GM18870 (cell line): ENCODE data around the gene TAF4.

Experiments
- ATAC-seq: cut with Tn5 transposase; IDR thresholded peaks from one replicate; pipeline ENCODE4 v1.9.1; 2021; ENCODE audit warnings: moderate library complexity; ENCODE audit not compliant: unreplicated experiment

Gene TAF4

DNA sequence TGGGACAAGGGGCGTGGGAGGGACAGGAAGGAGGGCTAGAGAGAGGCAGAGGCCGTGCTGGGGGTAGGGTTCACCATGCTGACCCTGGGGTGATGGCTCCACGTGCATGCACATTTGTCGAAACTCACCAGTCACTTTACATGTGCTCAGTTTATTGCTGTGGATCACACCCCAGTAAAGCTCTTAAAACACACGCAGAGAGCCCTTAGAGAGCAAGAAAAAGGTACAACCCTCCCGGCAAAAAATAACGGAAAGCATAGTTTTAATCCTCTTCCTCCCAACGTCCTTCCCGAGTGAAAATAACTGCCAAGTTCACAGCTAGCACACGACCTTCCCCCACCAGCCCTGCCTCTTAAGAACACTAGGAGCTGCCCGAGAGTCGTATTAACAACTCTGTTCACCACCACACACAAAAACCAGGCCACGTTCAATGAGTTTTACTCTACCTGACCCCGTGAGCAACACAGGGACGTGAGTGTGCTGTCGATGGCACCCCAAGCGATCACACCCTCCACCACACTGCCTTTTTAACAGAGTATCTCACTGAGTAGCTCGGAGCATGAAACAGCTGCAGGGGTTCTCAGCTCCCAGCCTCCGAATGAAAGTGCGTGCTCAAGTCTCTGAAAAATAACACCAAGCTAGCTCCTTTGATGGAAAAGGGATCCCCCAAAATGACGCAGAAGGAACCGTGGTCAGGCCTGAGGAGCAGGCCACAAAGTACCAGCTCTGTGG is 39.7 kb downstream of the TAF4 start:
- no peak for ATAC-seq

DNA sequence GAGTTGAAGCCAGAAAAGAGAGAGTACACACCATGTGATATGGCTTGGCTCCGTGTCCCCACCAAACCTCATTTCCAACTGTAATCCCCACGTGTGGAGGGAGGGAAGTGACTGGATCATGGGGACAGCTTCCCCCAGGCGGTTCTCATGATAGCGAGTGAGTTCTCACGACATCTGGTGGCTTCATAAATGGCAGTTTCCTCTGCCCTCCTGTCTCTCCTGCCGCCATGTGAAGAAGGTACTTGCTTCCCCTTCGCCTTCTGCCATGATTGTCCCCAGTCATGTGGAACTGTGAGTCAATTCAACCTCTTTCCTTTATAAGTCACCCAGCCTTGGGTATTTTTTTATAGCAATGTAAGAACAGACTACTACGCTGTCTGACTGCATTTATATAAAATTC is 40.3 kb downstream of the TAF4 start:
- no peak for ATAC-seq

GRCh38 chr20:62023935-62024334 is 41.7 kb downstream of the TAF4 start:
- no peak for ATAC-seq

- ATAC-seq = no peak
These were observed 43.0 kb downstream of the TAF4 start for GRCh38 chr20:62022575-62023139.

- ATAC-seq = no peak
These were observed 43.8 kb downstream of the TAF4 start for GRCh38 chr20:62021793-62022385.

DNA sequence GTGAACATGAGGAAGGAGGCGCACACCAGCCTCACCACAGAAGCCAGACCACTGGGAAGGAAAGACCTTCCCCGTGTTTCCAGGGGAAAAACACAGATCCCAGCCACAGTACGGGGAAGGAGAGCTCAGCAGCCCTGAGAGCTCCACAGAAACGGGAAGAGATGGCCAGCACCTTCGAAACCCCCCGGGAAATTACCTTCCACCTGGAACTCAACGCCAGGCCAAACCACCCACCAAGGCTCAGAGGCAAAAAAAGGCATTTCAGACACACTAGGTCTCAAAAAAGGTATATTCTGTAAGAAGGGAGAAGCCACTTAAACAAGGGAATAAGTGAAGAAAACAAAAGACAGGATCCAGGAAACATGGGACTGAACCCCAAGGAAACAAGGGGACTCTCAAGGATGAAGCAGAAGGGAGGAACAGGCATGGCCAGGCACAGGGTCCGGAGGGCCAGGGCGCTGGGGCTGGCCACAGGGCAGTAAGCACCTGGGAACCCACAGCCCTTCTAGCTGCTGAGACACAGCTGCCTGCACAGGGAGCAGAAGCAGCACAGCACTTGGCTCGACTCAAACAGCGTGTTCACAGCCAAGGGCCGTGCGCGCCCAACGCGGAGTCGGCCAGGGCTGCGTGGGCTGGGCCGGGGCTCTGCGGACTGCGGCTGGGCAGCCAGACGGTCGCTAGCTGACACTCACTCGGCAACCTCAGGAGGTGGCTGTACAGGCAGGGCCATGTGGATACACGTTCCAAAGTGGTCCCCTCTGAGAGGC is 44.6 kb downstream of the TAF4 start:
- ATAC-seq = no peak

GRCh38 chr20:62019881-62020492 is 45.7 kb downstream of the TAF4 start:
- ATAC-seq = no peak

DNA sequence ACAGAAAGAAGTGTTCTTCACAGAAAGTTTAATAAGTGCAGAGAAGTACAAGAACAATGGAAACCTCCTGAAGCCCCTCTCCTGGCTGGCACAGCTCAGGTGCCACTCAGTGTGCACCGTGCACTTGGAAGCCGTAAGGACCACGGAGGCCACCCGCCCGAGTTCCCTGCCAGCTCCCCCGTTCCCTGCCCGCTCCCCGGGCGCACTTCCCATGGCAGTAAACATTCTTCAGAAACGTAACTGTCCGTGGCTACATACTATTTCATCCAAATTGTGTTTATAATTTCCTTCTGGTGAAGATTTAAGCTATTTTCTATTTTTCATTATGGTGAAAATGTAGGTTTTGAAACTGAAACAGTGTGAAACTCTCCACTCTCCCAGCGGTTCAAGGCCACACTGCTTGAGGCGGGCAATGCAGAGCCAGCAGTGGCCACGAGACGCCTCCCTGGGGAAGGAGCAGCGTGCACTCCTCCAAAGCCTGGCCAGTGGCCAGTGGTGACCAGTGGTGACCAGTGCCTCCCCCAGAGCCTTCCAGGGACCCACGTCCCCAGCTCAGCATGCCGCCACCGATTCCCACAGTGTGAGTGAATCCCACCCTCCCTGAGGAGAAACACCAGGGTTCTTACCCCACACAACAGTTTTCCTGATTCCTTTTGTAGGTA is 46.4 kb downstream of the TAF4 start:
- no peak for ATAC-seq

DNA sequence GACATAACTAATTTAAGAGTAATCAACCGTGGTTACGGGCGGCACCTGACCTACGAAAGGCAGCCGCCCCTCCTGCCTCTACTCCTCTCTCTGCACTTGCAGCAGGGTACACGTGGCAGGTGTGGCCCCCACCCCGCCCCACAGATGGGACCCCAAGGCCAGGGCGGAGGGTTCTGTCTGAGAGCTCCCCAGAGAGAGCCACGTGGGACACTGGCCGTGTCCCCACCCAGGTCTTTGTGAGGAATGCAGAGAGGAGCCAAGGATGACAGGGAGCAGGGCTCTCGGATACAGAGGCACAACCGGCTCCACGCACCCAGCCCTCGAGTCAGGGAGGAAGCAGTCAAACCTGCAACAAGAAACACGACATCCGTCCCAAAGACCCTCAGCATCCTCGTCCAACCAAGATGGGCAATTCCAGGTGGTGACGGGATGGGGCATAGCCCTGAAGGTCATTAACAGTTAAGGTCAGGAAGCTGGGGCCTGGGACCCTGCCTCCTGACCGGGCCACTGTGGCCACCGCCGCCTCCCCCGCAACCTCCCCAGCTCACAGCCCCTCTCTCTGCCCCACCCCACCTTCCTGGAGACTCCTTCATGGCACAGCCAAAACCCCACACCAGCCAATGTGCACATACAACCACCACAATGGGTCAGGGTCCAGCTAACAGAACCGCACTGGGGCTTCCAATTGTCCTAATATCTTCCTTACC is 47.1 kb downstream of the TAF4 start:
- no peak for ATAC-seq

GRCh38 chr20:62015540-62016288 is 50.0 kb downstream of the TAF4 start:
- no peak for ATAC-seq

DNA sequence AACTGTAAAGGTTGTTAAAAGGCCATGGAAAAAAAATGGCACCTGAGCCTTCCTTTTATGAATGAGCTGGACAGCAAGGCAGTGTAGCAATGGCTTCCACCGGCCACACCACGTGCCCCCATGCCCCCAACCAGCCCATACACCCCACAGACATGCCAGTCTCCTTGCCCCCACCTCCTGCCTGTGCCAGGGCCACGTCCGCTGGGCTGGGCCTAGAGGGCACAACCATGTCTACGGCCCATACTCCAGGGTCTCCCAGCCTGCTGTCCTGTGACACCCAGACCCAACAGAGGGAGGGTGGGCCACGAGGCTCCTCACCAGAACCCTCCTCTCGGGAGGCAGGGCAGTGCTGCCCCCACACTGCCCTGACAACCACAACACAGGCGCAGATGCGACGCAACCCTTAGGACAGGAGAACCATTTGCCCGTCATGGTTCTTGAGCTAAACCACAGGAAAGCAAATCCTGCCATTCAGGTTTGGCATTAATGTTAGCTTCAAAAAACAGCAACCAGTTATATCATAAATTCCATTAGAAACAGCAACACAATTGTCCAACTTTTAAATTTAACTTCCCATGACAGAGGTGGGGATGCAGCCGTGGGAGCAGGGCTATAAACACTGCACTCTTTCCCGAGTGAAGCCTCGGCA is 50.7 kb downstream of the TAF4 start:
- ATAC-seq = no peak

DNA sequence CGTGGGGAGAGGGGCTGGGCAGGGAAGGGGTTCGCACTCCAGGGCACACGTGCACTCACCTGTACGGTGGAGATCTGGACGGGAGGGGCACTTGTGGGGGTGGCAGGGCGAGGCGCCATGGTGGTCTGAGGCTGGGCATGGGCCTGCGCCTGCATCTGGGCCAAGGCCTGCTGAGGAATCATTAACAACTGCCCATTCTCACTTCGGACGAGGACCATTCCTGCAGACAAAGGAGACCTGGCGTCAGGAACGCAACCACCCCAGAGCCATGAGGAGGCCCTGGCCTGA is 51.2 kb downstream of the TAF4 start:
- no peak for ATAC-seq

DNA sequence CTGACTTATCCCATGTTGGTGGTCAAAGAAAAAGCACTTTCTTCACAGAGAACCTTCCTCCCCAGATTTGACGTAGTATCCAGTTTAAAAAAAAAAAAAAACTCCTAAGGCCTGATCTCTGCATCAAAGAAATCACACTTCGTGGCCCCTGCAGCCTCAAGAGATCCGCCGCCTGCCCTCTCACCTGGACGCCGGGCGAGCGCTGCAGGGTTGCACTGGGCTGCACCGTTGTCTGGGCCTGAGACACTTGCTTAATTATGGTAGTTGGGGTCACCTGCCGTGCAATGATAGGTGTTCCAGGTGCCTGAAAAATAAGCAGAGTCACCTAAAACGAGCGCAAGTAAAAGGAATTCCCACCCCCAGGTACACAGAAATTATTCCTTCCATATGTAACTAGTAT is 53.0 kb downstream of the TAF4 start:
- no peak for ATAC-seq

DNA sequence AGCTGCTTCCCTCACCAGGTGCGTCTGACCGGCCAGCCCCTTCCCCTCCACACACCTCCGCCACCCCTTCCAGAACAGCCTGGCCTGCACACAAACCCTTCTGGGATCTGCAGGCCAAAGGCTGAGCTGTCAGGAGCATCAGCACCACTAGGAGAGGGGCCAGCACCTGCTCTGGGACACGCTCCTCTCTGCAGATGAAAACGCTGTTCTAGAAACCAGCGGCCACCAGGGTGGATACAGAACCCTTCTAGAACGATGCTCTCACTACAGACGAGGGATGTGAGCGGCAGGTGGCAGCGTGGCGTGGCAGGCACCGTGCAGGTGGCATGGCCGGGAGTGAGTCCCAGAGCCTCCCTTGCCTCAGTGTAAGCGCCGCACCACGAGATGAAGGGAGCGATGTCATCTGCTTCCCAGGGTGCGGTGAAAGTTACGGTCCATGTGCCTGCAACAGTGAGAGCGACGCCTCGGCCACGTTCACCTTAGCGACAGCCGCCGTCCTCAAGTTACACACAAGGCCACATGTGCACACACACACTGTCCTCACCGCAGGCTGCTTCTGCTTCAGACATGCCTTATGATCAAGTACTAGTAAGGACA is 53.6 kb downstream of the TAF4 start:
- no peak for ATAC-seq

GRCh38 chr20:62011403-62011790 is 54.3 kb downstream of the TAF4 start:
- no peak for ATAC-seq

GRCh38 chr20:62010551-62011402 is 54.9 kb downstream of the TAF4 start:
- no peak for ATAC-seq

GRCh38 chr20:62009869-62010445 is 55.7 kb downstream of the TAF4 start:
- ATAC-seq = no peak

DNA sequence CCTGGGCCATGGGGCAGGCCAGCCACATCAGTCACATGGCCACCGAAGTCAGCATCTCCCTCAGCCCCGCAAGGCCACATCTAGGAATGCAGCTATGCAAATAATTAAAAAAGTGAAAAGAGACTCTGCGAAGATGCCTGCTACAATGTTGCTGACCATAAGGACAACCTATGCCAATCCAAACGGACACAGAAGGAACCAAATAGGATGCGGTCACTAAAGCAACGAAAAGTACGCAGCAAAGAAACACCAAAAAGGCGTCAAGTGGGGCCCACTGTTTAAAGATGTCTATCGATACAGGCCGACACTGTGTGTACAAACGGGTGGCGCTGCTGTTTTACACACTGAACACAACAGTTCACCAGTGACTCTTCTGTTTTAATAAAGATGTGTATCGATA is 56.4 kb downstream of the TAF4 start:
- no peak for ATAC-seq
